Measurements from ENCODE around the gene BPIFB2. TPM values are rescaled to one million over a fixed set of nuclear protein-coding genes. Genes with fewer than 3 reads are reported as not detected.

Gene BPIFB2
- total and polyA plus RNA-seq, 2 donors (not counting 3 experiments of a cell fraction or from before 2014, with no cell fraction given): not detected

DNA sequence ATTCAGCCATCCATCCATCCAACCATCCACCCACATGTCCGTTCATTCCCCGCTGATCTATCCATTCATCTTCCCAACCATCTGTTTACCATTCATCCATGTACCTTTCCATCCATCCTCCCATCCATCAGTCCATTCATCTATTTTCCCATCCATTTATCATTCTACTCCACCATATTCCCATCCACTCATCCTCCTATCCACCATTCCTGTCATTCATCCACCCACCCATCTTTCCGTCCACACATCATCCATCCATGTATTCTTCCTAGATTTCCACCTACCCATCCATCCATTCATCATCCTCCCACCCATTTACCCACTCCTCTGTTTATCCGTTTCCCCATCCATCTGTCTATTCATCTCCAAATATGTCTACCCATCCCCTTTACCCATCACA is 30.7 kb downstream of the BPIFB2 start:
- Histone ChIP-seq H3K4me3 (replicated peaks in 1 of 3; ENCODE audit: insufficient read depth in 1 of 3, low read depth in 1 of 3, low read length in 3 of 3) (no peak overlapping the region), H3K9me1 (replicated peaks; ENCODE audit: control insufficient read depth, extremely low read depth, insufficient read depth, low read length) (no peaks in the 10 kb centered on the region), H3K27me3 (ENCODE audit: control insufficient read depth in 2 of 2, insufficient read depth in 2 of 2, low read length in 2 of 2) (no peaks in the 10 kb centered on the region), H3K79me2 (ENCODE audit: control insufficient read depth, insufficient read depth, low read length) (no peaks in the 10 kb centered on the region), H3K36me3 (ENCODE audit: control insufficient read depth in 2 of 2, extremely low read depth in 1 of 2, insufficient read depth in 2 of 2, low read length in 2 of 2) (no peaks in the 10 kb centered on the region), H3K9ac (replicated peaks; ENCODE audit: extremely low read depth, insufficient read depth, low read length) (no peak overlapping the region), H3K9me3 (replicated peaks; ENCODE audit: control insufficient read depth, insufficient read depth, low read length) (no peaks in the 10 kb centered on the region), H4K20me1 (replicated peaks; ENCODE audit: control insufficient read depth, extremely low read depth, insufficient read depth, low read length) (no peaks in the 10 kb centered on the region), H2AFZ (ENCODE audit: low read depth, low read length) (no peak overlapping the region), H3K27ac (ENCODE audit: insufficient read depth, low read depth, low read length) (no peak overlapping the region), H3K4me2 (ENCODE audit: insufficient read depth, low read length) (no peak overlapping the region), H3K4me1 (ENCODE audit: control insufficient read depth, extremely low read depth, insufficient read depth, low read length) (no peaks in the 10 kb centered on the region)
- DNase-seq (ENCODE audit: low read depth, low spot score) (no peak), FAIRE-seq (no peak)
- CTCF ChIA-PET: no interaction called here
- TF ChIP-seq, protein P1, sequence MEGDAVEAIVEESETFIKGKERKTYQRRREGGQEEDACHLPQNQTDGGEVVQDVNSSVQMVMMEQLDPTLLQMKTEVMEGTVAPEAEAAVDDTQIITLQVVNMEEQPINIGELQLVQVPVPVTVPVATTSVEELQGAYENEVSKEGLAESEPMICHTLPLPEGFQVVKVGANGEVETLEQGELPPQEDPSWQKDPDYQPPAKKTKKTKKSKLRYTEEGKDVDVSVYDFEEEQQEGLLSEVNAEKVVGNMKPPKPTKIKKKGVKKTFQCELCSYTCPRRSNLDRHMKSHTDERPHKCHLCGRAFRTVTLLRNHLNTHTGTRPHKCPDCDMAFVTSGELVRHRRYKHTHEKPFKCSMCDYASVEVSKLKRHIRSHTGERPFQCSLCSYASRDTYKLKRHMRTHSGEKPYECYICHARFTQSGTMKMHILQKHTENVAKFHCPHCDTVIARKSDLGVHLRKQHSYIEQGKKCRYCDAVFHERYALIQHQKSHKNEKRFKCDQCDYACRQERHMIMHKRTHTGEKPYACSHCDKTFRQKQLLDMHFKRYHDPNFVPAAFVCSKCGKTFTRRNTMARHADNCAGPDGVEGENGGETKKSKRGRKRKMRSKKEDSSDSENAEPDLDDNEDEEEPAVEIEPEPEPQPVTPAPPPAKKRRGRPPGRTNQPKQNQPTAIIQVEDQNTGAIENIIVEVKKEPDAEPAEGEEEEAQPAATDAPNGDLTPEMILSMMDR (IDR thresholded peaks at IDR 0.05; ENCODE audit: extremely low read depth in 1 of 2, insufficient read depth in 1 of 2, low read depth in 1 of 2, low read length in 2 of 2): no peak
- TF ChIP-seq POLR2AphosphoS5 (IDR thresholded peaks at IDR 0.05; ENCODE audit: insufficient read depth, low read depth, low read length): no peak
- TF ChIP-seq, protein P2, sequence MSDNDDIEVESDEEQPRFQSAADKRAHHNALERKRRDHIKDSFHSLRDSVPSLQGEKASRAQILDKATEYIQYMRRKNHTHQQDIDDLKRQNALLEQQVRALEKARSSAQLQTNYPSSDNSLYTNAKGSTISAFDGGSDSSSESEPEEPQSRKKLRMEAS (IDR thresholded peaks at IDR 0.05; ENCODE audit: insufficient read depth, insufficient read length): no peak
- no peak for TF ChIP-seq JUN (IDR thresholded peaks at IDR 0.05; ENCODE audit: borderline replicate concordance, insufficient read depth, insufficient read length, low read depth)
- no peak for TF ChIP-seq EZH2 (IDR thresholded peaks at IDR 0.05; ENCODE audit: borderline replicate concordance, low read depth, low read length, severe bottlenecking)
- TF ChIP-seq FOS (IDR thresholded peaks at IDR 0.05; ENCODE audit: borderline replicate concordance, insufficient read depth, low read length): no peak
- no peak for TF ChIP-seq GATA2 (IDR thresholded peaks at IDR 0.05; ENCODE audit: insufficient read depth, insufficient read length, low read depth, low read length)
- TF ChIP-seq POLR2A (IDR thresholded peaks at IDR 0.05; ENCODE audit: low read depth, low read length): no peak
- TF ChIP-seq MYC (IDR thresholded peaks at IDR 0.05; ENCODE audit: low read depth, low read length): no peak
- POLR2A ChIA-PET: no interaction called here
- dilution Hi-C loops (cut with MboI; ENCODE audit: extremely low pct_ligation_motif_present, low sequenced_read_pairs) (no loop called here), intact Hi-C loops (cut with micrococcal nuclease) (no loop called here)
- no TSS peak for BruUV-seq (replicated peaks)

Data from endothelial cell of umbilical vein (primary cell).